ENCODE data around the gene TMEM263.

Gene TMEM263

GRCh38 chr12:107017042-107017441, 61.3 kb downstream of the TMEM263 start:
- DNase-seq (ENCODE audit: extremely low read depth, low read depth), result no peak

GRCh38 chr12:107019546-107019945, 63.8 kb downstream of the TMEM263 start:
- H3K4me3 ChIP-seq (replicated peaks; ENCODE audit: low read depth, low read length), result no peak overlapping the region
- no peak for TF ChIP-seq CTCF (IDR thresholded peaks at IDR 0.05; ENCODE audit: low read depth, low read length, missing control alignments)
- no peak for DNase-seq (ENCODE audit: extremely low read depth, low read depth)

More at GRCh38 chr12:107017042-107017441, 61.3 kb downstream of the TMEM263 start:
- no peak for TF ChIP-seq CTCF (IDR thresholded peaks at IDR 0.05; ENCODE audit: low read depth, low read length, missing control alignments)
- H3K4me3 ChIP-seq (replicated peaks; ENCODE audit: low read depth, low read length), result no peak overlapping the region
